ENCODE data around the gene SORCS2.

GRCh38 chr4:7559316-7559715 is 367.0 kb downstream of the SORCS2 start:
- TF ChIP-seq KLF8 (tag by site-specific recombination; IDR thresholded peaks at IDR 0.05) (no peak), YY1 (tag by site-specific recombination; IDR thresholded peaks at IDR 0.05) (no peak), CTCF (tag by site-specific recombination; IDR thresholded peaks at IDR 0.05) (no peak), ZNF121 (tag by site-specific recombination; IDR thresholded peaks at IDR 0.05) (no peak), REST (tag by site-specific recombination; IDR thresholded peaks at IDR 0.05) (no peak), ZNF24 (tag by site-specific recombination; IDR thresholded peaks at IDR 0.05) (no peak), ZNF138 (tag by site-specific recombination; IDR thresholded peaks at IDR 0.05; ENCODE audit: borderline replicate concordance) (no peak)

Data from HEK293 (cell line).